Ovary (tissue), 9 donors: Measurements from ENCODE around the gene MAP6D1. TPM values are rescaled to one million over a fixed set of nuclear protein-coding genes. Genes with fewer than 3 reads are reported as not detected.
"Not testable (repeated sequence)": the region's sequence is repeated elsewhere in the genome, so short reads cannot be mapped to it uniquely, and the experiment has no call there.

Source experiments
- DNase-seq, 5 donors: peaks; one replicate each; pipeline ENCODE4 v3.0.0-alpha.2; 2019 to 2020
- H3K27ac ChIP-seq, 2 donors: fragments of 200-600 bp; one replicate each; pipeline versions ENCODE4 v1.5.1 to v1.8.0; 2019 to 2022
- H3K27me3 ChIP-seq: fragments of 200-600 bp; one replicate; pipeline ENCODE4 v1.8.0; 2022
- H3K36me3 ChIP-seq: fragments of 200-600 bp; sonication (generic); one replicate; pipeline ENCODE4 v1.5.1; 2019
- H3K4me1 ChIP-seq: one replicate; pipeline ENCODE4 v1.8.1; 2013; ENCODE audit warnings: mild to moderate bottlenecking, moderate library complexity; ENCODE audit not compliant: insufficient read depth
- H3K4me3 ChIP-seq: fragments of 200-600 bp; sonication (generic); one replicate; pipeline ENCODE4 v1.5.1; 2017
- H3K9me3 ChIP-seq, 2 donors: fragments of 200-600 bp in 1 of 2; sonication (generic) in 1 of 2; one replicate each; pipeline versions ENCODE4 v1.5.1 to v1.8.1; 2013 to 2019; ENCODE audit warnings: mild to moderate bottlenecking in 1 of 2, moderate library complexity in 1 of 2
- CTCF ChIP-seq, 3 donors: fragments of 450-650 bp in 2 of 3; fragments of 200-600 bp in 1 of 3; IDR thresholded peaks; one replicate each; pipeline versions ENCODE4 v1.5.1 to v1.8.0; 2016 to 2022; ENCODE audit warnings: antibody characterized with exemption in 3 of 3, mild to moderate bottlenecking in 1 of 3
- EP300 ChIP-seq: sonication (generic); formaldehyde crosslinking; IDR thresholded peaks from one replicate; pipeline ENCODE4 v1.6.1; 2017; ENCODE audit warnings: antibody characterized with exemption
- POLR2A ChIP-seq: fragments of 450-650 bp; IDR thresholded peaks from one replicate; pipeline ENCODE4 v1.6.1; 2017; ENCODE audit warnings: antibody characterized with exemption, mild to moderate bottlenecking, moderate library complexity
- WGBS, 3 donors: extraction: QIAGEN DNeasy Blood & Tissue Kit in 1 of 3; methylation state at CpG; one replicate each; pipeline versions ENCODE4 v1.1.5 to v1.1.7; 2013 to 2017; 5-methylcytosine and 5-hydroxymethylcytosine counted together
- intact Hi-C, 4 donors: fragments of 100-400 bp; cut with DNase I; formaldehyde crosslinking; loops; one replicate each; pipeline versions ENCODE4 v1.11.0 to v1.15.1; 2022 to 2023
- polyA plus RNA-seq, 2 donors: library from polyadenylated mRNA; stranded (reverse); fragments of 200-250 nt in 1 of 2; fragments of 350-450 nt in 1 of 2; fragmentation: Illumina TruSeq in 1 of 2; extraction: RNeasy Lipid Tissue Mini Kit (QIAGEN cat#74804) in 1 of 2; gene quantifications; one replicate each; pipeline ENCODE4 v1.2.3, GENCODE V29; 2013 to 2014
- total RNA-seq, 7 donors: library from RNA; depleted of rRNA in 2 of 7; stranded (reverse); fragments of >200 nt in 2 of 7; fragmentation: NEBNext Ultra II Directional in 3 of 7; extraction: Animal tissue kit (Norgen Biotek cat#: 25700) in 3 of 7; gene quantifications; one replicate each; pipeline versions ENCODE4 v1.1.0 to v1.2.4, GENCODE V29; 2016 to 2023
- donor health status: DM: no; HTN: no; CAD: no; lungs with moderate emphysema.
- donor health status: DM: no; HTN: no; CAD: no.
- donor health status: Bipolar disorder and iron deficiency.
- donor health status: DM: yes; HTN: yes; CAD: no.
- donor health status: DM: no; HTN: no; CAD: no.
- donor health status: DM: yes; HTN: yes; CAD: no.

MAP6D1 gene
- total and polyA plus RNA-seq, 9 donors = 0.47 to 3.1 (median 1.2) TPM

GRCh38 chr3:183790700-183791099 lies 34.7 kb downstream of the MAP6D1 start:
- no peaks in the 10 kb centered on the region for H3K36me3 ChIP-seq
- H3K4me1 ChIP-seq = no peaks in the 10 kb centered on the region
- H3K9me3 ChIP-seq = no peaks in the 10 kb centered on the region
- H3K4me3 ChIP-seq = no peak overlapping the region
- no peak for TF ChIP-seq POLR2A
- H3K27ac ChIP-seq = no peak overlapping the region
- H3K27me3 ChIP-seq = no peaks in the 10 kb centered on the region
- WGBS, 3 donors = 90 to 94% (median 91%) methylated on average over 16 of the region's 16 CpGs
- intact Hi-C loops = loop anchor here in 1 of 4 donors (5.0 kb wide), 1 partner anchor 487 kb away; the partner anchor contains the start of gene ECE2
- no peak for DNase-seq

DNA sequence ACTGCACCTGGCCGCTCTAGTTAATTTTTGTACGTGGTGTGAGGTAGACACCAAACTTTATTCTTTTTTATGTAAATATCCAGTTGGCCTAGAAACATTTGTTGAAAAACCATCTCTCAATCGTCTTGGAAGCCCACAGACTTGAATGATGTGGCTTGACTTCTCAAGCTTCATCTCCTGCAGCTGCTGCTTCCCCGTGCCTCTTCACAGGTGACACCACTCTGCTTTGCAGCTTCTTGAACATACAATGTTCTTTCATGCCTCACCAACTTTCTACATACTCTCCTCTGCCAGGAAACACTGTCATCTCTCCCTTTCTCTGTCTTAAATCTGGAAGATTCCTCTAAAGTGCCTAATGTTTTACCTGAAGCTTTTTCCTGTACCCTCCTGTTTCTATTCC lies 35.6 kb downstream of the MAP6D1 start:
- H3K27ac ChIP-seq = no peak overlapping the region
- H3K9me3 ChIP-seq = no peaks in the 10 kb centered on the region
- no peaks in the 10 kb centered on the region for H3K4me1 ChIP-seq
- H3K36me3 ChIP-seq = no peaks in the 10 kb centered on the region
- DNase-seq = no peak
- H3K4me3 ChIP-seq = no peak overlapping the region
- no peaks in the 10 kb centered on the region for H3K27me3 ChIP-seq
- WGBS, 3 donors = 87 to 92% (median 88%) methylated on average over 4 of the region's 4 CpGs
- TF ChIP-seq EP300 (no peak), POLR2A (no peak), CTCF (IDR thresholded peaks at IDR 0.05) (no peak)
- intact Hi-C loops = loop anchor here in 1 of 4 donors (5.0 kb wide), 1 partner anchor 487 kb away; the partner anchor contains the start of gene ECE2

GRCh38 chr3:183784503-183784902 lies 40.9 kb downstream of the MAP6D1 start:
- H3K4me3 ChIP-seq, H3K27me3 ChIP-seq, DNase-seq, H3K27ac ChIP-seq, H3K9me3 ChIP-seq, H3K36me3 ChIP-seq, H3K4me1 ChIP-seq: not testable (repeated sequence)
- intact Hi-C loops = loop anchor here in 1 of 4 donors (5.0 kb wide), 1 partner anchor 752 kb away; no protein-coding TSS in a partner anchor
- WGBS, 3 donors = 84 to 95% (median 95%) methylated on average over 10 of the region's 10 CpGs

DNA sequence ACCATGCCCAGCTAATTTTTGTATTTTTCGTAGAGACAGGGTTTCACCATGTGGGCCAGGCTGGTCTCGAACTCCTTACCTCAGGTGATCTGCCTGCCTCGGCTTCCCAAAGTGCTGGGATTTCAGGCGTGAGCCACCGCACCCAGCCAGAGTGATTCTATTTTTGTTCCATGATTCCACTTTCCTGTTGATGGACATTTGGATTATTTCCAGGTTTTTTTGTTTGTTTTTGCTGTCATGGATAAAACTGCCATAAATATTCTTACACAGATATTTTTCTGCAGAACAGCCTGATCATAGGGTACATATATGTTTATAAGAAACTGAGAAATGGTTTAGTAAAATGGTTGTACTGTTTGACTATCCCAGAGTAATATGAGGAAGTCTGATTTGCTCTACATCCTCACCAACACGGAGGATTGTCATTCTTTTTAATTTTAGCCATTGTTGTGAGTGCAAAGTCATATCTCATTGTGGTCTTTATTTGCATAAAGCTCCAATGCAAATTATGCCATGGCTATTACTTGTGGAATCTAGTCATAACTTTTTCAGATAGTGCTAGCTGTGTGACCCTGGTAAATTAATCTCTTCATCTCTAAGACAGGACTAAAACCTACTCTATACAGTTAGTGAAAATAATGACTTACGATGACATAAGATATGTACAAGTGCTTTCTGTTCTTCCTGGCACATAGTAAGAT lies 42.7 kb downstream of the MAP6D1 start:
- TF ChIP-seq POLR2A = no peak
- no peak for TF ChIP-seq CTCF (IDR thresholded peaks at IDR 0.05)
- no peak for TF ChIP-seq EP300
- Histone ChIP-seq H3K27me3 (no peaks in the 10 kb centered on the region), H3K27ac (no peak overlapping the region), H3K4me1 (no peaks in the 10 kb centered on the region), H3K9me3 (no peaks in the 10 kb centered on the region), H3K4me3 (no peak overlapping the region), H3K36me3 (no peaks in the 10 kb centered on the region)
- intact Hi-C loops = loop anchor here in 1 of 4 donors (5.0 kb wide), 1 partner anchor 750 kb away; no protein-coding TSS in a partner anchor
- WGBS, 3 donors = 87 to 90% (median 89%) methylated on average over 7 of the region's 7 CpGs
- DNase-seq = no peak

GRCh38 chr3:183781246-183781645 lies 44.1 kb downstream of the MAP6D1 start:
- Histone ChIP-seq H3K4me1 (no peaks in the 10 kb centered on the region), H3K9me3 (no peaks in the 10 kb centered on the region), H3K27ac (no peak overlapping the region), H3K36me3 (no peaks in the 10 kb centered on the region), H3K4me3 (no peak overlapping the region), H3K27me3 (no peaks in the 10 kb centered on the region)
- TF ChIP-seq POLR2A (no peak), EP300 (no peak), CTCF (IDR thresholded peaks at IDR 0.05) (no peak)
- intact Hi-C loops = loop anchor here in 1 of 4 donors (5.0 kb wide), 1 partner anchor 749 kb away; no protein-coding TSS in a partner anchor
- DNase-seq = no peak
- 92 to 94% (median 94%) methylated on average over 6 of the region's 6 CpGs for WGBS, 3 donors
